ENCODE measurements around the gene TBL3.

DNA sequence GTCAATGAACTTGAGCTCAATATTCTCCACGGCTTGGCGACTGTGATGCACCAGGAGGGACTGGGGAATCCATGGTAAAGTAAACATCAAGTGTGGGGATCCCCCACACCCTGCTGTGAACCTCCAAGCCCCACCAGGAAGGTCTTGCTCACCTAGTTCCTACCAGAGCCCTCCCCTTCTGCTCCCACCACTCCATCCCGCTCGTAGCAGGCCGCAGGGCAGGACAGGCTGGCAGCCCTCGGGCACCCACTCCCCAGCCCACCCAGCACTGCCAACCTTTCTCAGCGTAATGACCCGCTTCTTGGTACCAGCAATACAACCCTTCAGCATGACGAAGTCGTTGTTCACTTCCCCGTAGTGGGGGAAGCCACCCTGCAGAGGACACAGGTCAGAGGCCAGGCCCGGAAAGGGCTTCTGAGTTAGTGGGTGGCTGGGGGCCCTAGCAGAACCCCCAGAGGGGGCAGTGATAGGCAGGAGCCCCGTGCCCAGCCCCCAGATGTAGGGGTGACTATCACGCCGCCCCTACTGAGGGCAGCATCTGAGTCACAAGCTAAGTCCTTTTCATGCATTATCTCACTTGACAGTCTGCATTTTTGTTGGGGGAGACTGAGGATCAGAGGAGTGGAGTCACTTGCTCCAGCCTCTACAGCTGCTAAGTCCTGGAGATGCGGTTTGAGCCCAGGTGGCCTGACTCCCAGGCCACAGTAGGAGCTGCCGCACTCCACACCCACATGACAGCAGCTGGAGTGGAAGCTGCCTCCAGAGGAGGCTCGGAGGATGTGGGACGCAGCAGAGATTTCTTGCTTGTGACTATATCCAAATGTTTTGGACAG is 26.1 kb upstream of the TBL3 start:
- no peak for TF ChIP-seq NEUROD1 (IDR thresholded peaks at IDR 0.05; ENCODE audit: borderline replicate concordance, low read depth, low read length, partially characterized antibody)
- no peak for TF ChIP-seq ZNF134 (CRISPR knock-in tag; conservative IDR thresholded peaks at IDR 0.05)
- no peak for TF ChIP-seq FOXK2 (conservative IDR thresholded peaks at IDR 0.05 in 1 of 2, IDR thresholded peaks at IDR 0.05 in 1 of 2; ENCODE audit: low read depth in 2 of 2)
- TF ChIP-seq FOXA1 (IDR thresholded peaks at IDR 0.05; ENCODE audit: borderline replicate concordance): no peak
- TF ChIP-seq, protein P1, sequence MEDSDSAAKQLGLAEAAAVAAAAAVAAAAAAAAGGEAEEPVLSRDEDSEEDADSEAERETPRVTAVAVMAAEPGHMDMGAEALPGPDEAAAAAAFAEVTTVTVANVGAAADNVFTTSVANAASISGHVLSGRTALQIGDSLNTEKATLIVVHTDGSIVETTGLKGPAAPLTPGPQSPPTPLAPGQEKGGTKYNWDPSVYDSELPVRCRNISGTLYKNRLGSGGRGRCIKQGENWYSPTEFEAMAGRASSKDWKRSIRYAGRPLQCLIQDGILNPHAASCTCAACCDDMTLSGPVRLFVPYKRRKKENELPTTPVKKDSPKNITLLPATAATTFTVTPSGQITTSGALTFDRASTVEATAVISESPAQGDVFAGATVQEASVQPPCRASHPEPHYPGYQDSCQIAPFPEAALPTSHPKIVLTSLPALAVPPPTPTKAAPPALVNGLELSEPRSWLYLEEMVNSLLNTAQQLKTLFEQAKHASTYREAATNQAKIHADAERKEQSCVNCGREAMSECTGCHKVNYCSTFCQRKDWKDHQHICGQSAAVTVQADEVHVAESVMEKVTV (CRISPR knock-in tag; IDR thresholded peaks at IDR 0.05): no peak
- no peak for TF ChIP-seq DPF2 (IDR thresholded peaks at IDR 0.05)
- TF ChIP-seq FOXP1 (CRISPR knock-in tag; IDR thresholded peaks at IDR 0.05): no peak
